Activated CD4-positive, alpha-beta T cell treated with anti-CD3 and anti-CD28 coated beads for 36 hours (primary cell): ENCODE measurements around the gene FOXJ1. TPM values are rescaled to one million over a fixed set of nuclear protein-coding genes. Genes with fewer than 3 reads are reported as not detected.

Source experiments
- ATAC-seq: fragments of 200-7000 bp; cut with Tn5 transposase; one replicate; pipeline ENCODE4 v1.10.0; 2021; ENCODE audit warnings: mild to moderate bottlenecking, moderate library complexity
- CTCF ChIA-PET: fragments of 350-600 bp; sonication (Branson Sonifier 250); formaldehyde crosslinking; loops from one replicate; lab custom pipeline; 2021; ENCODE audit warnings: antibody characterized with exemption; lab: Charles Lee
- POLR2A ChIA-PET: fragments of 350-600 bp; sonication (Branson Sonifier 250); formaldehyde crosslinking; loops from one replicate; lab custom pipeline; 2021; ENCODE audit warnings: antibody characterized with exemption, inconsistent platforms; lab: Charles Lee
- DNase-seq: peaks from one replicate; pipeline ENCODE4 v3.0.0-alpha.2; 2020
- H3K27ac Mint-ChIP-seq: one replicate; pipeline ENCODE4 v1.8.0; 2021; ENCODE audit warnings: mixed read lengths
- H3K27me3 Mint-ChIP-seq: one replicate; pipeline ENCODE4 v1.8.0; 2021; ENCODE audit warnings: mixed read lengths
- H3K36me3 Mint-ChIP-seq: one replicate; pipeline ENCODE4 v1.8.0; 2021; ENCODE audit warnings: low read depth, mixed read lengths
- H3K4me1 Mint-ChIP-seq: one replicate; pipeline ENCODE4 v1.8.0; 2021; ENCODE audit warnings: mixed read lengths
- H3K4me3 Mint-ChIP-seq: one replicate; pipeline ENCODE4 v1.8.0; 2021; ENCODE audit warnings: mild to moderate bottlenecking, moderate library complexity, mixed read lengths
- H3K9me3 Mint-ChIP-seq: one replicate; pipeline ENCODE4 v1.8.0; 2021; ENCODE audit warnings: low read depth, mixed read lengths
- intact Hi-C, 2 experiments: fragments of 100-400 bp; cut with DNase I in 1 of 2; cut with micrococcal nuclease in 1 of 2; formaldehyde crosslinking; loops; one replicate each; pipeline versions ENCODE4 v1.14.2 to v1.15.1; 2022 to 2024; cut with DNase I, micrococcal nuclease
- microRNA-seq: library from miRNA; unstranded; fragments of <30 nt; microRNA quantifications from one replicate; pipeline ENCODE4 v1.2.0, GENCODE V29; 2021; ENCODE audit warnings: borderline replicate concordance
- total RNA-seq, 2 experiments: library from RNA; stranded (reverse); gene quantifications; one replicate each; pipeline ENCODE4 v1.2.3, GENCODE V29; 2021

Gene FOXJ1
- total RNA-seq, 2 experiments from 2014 or later = 0.47 to 0.53 TPM

- ChIA-PET POLR2A (no interaction called here), CTCF (no interaction called here)
- Mint-ChIP-seq H3K27me3 (no peaks in the 10 kb centered on the region), H3K9me3 (no peaks in the 10 kb centered on the region), H3K27ac (no peak overlapping the region), H3K4me1 (no peaks in the 10 kb centered on the region), H3K4me3 (no peak overlapping the region), H3K36me3 (peaks cover 22% of the 10 kb centered on the region)
- ATAC-seq (no peak), DNase-seq (no peak)
- intact Hi-C loops = no loop called here
Observed at GRCh38 chr17:76090517-76091129, 50.4 kb downstream of the FOXJ1 start.

GRCh38 chr17:76089680-76090516 lies 51.1 kb downstream of the FOXJ1 start:
- POLR2A ChIA-PET = interaction anchor here (0.7 kb wide), 1 partner anchor 43 kb away, joined by 4 read pairs; no protein-coding TSS in a partner anchor
- intact Hi-C loops = no loop called here
- peaks cover 21% of the 10 kb centered on the region for H3K36me3 Mint-ChIP-seq
- no peak overlapping the region for H3K27ac Mint-ChIP-seq
- DNase-seq (no peak), ATAC-seq (no peak)
- H3K27me3 Mint-ChIP-seq = no peaks in the 10 kb centered on the region
- no peaks in the 10 kb centered on the region for H3K4me1 Mint-ChIP-seq
- CTCF ChIA-PET = interaction anchor here (1.1 to 1.2 kb wide), 2 partner anchors 15 to 76 kb away, joined by 3 read pairs; no protein-coding TSS in a partner anchor
- no peak overlapping the region for H3K4me3 Mint-ChIP-seq
- H3K9me3 Mint-ChIP-seq = no peaks in the 10 kb centered on the region

- intact Hi-C loops = no loop called here
- ATAC-seq = no peak
- CTCF ChIA-PET = interaction anchor here (1.1 to 1.2 kb wide), 2 partner anchors 16 to 75 kb away, joined by 3 read pairs; no protein-coding TSS in a partner anchor
- Mint-ChIP-seq H3K27ac (no peak overlapping the region), H3K9me3 (no peaks in the 10 kb centered on the region), H3K27me3 (no peaks in the 10 kb centered on the region), H3K4me3 (no peak overlapping the region), H3K36me3 (peaks cover 17% of the 10 kb centered on the region), H3K4me1 (no peaks in the 10 kb centered on the region)
- DNase-seq = no peak
- POLR2A ChIA-PET = interaction anchor here (0.5 to 0.7 kb wide), 2 partner anchors 42 to 267 kb away, joined by 4 read pairs; no protein-coding TSS in a partner anchor
Observed at GRCh38 chr17:76088868-76089576, 52.0 kb downstream of the FOXJ1 start.

DNA sequence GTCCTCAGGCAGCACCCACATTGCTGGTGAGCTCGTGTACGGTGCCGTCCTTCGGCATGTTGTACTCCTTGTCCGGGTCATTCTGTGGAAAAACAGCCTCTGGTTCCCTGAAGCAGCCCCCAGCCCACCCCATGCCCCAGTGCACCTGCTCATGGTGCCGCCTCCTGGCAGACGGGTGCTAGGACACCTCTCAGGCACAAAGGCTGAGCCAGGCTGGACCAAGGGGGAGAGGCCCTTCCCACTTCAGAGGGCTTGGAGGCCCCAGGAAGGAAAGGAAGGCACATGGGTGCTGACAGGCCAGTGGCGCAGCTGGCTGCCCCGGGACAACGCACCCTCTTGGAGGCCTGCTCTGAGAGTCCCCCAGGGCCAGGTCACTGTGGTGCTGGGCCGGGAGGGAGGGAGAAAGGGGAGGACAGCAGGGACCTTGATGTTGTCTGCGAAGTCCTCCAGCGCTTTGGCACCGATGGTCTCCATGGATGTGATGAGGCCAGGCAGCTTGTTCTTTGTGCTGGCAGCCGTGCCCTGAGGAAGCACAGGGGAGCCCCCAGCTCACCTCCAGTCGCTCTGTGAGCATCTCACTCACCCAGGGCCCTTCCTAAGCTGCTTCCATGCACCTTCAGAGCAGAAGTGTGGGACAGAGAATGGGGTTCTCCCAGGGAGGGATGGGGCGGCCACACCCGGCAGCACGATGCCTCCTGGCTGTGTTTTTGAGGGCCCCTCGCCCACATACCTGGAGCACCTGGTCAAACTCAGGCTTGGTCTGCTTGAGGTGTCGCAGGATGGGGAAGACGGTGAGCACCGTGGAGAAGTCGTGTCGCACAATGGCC lies 52.8 kb downstream of the FOXJ1 start:
- Mint-ChIP-seq H3K27me3 (no peaks in the 10 kb centered on the region), H3K4me1 (no peaks in the 10 kb centered on the region), H3K4me3 (no peak overlapping the region), H3K27ac (no peak overlapping the region), H3K36me3 (peaks cover 14% of the 10 kb centered on the region), H3K9me3 (no peaks in the 10 kb centered on the region)
- DNase-seq (no peak), ATAC-seq (no peak)
- ChIA-PET CTCF (interaction anchor here (1.2 kb wide), 1 partner anchor 74 kb away, joined by 3 read pairs; no protein-coding TSS in a partner anchor), POLR2A (interaction anchor here (0.5 kb wide), 1 partner anchor 268 kb away, joined by 4 read pairs; no protein-coding TSS in a partner anchor)
- intact Hi-C loops = no loop called here

DNA sequence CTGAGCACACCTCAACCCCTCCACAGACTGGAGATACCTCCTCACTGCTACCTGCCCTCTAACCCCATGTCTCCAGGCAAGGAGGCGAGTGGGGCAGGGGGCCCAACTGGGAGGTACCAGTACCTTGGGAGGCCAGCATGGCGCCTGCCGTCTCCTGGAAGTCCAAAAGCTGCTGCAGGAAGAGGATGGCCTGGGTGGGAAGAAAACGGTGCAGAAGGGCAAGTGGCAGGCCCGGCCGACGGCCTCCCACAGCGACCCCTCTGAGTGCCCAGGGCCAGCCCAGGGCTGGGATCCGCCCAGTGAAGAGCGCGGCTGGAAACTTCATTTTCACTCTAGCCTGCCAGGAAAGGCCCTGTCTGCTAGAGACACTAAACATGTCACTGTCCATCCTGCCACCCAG lies 53.5 kb downstream of the FOXJ1 start:
- no peaks in the 10 kb centered on the region for H3K4me1 Mint-ChIP-seq
- H3K4me3 Mint-ChIP-seq = no peak overlapping the region
- ChIA-PET POLR2A (no interaction called here), CTCF (no interaction called here)
- H3K36me3 Mint-ChIP-seq = peaks cover 14% of the 10 kb centered on the region
- H3K27ac Mint-ChIP-seq = no peak overlapping the region
- DNase-seq = no peak
- ATAC-seq = no peak
- no peaks in the 10 kb centered on the region for H3K9me3 Mint-ChIP-seq
- intact Hi-C loops = no loop called here
- H3K27me3 Mint-ChIP-seq = no peaks in the 10 kb centered on the region

GRCh38 chr17:76086384-76086783 lies 54.7 kb downstream of the FOXJ1 start:
- no peak for ATAC-seq
- H3K4me3 Mint-ChIP-seq = no peak overlapping the region
- no peaks in the 10 kb centered on the region for H3K9me3 Mint-ChIP-seq
- peaks cover 7% of the 10 kb centered on the region for H3K36me3 Mint-ChIP-seq
- POLR2A ChIA-PET = interaction anchor here (0.6 kb wide), 1 partner anchor 9 kb away, joined by 7 read pairs; no protein-coding TSS in a partner anchor
- H3K4me1 Mint-ChIP-seq = no peaks in the 10 kb centered on the region
- DNase-seq = no peak
- intact Hi-C loops = no loop called here
- H3K27me3 Mint-ChIP-seq = no peaks in the 10 kb centered on the region
- H3K27ac Mint-ChIP-seq = no peak overlapping the region
- CTCF ChIA-PET = interaction anchor here (0.6 to 0.7 kb wide), 5 partner anchors 8 to 781 kb away, joined by 3 to 5 read pairs (median 3); no protein-coding TSS in a partner anchor

Small RNA genes within 50 kb of the gene (microRNA-seq; reads per million reads assigned to microRNA genes)
- 1.8 reads per million for gene MIR6868

Other genes starting within 250 kb of the FOXJ1 start
- 10 to 100 TPM; 28.9 to 31.9 TPM for gene TRIM65, start 244.3 kb downstream of the FOXJ1 start, total RNA-seq
- 100 to 1,000 TPM in 1 of 2 experiments, 10 to 100 TPM in 1; 98.0 to 115 TPM for gene MRPL38, start 236.4 kb downstream of the FOXJ1 start, total RNA-seq
- 10 to 100 TPM; 16.2 to 18.0 TPM for gene FBF1, start 200.2 kb downstream of the FOXJ1 start, total RNA-seq
- 10 to 100 TPM; 27.7 to 33.1 TPM for gene ACOX1, start 162.1 kb downstream of the FOXJ1 start, total RNA-seq
- 10 to 100 TPM in 1 of 2 experiments, 1 to 10 TPM in 1; 9.8 to 13.6 TPM for gene TEN1, start 162.0 kb downstream of the FOXJ1 start, total RNA-seq
- gene CDK3, start 140.4 kb downstream of the FOXJ1 start, total RNA-seq = 1 to 10 TPM; 5.6 to 6.0 TPM
- gene EVPL, start 113.9 kb downstream of the FOXJ1 start, total RNA-seq = under 1 TPM; 0.04 to 0.16 TPM
- 100 to 1,000 TPM; 151 to 174 TPM for gene SRP68, start 68.7 kb downstream of the FOXJ1 start, total RNA-seq
- 1 to 10 TPM; 5.9 to 6.4 TPM for gene GALR2, start 66.5 kb downstream of the FOXJ1 start, total RNA-seq
- gene ZACN, start 62.1 kb downstream of the FOXJ1 start, total RNA-seq = 1 to 10 TPM; 4.8 to 5.4 TPM
- gene EXOC7, start 37.5 kb downstream of the FOXJ1 start, total RNA-seq = 10 to 100 TPM; 73.0 to 77.0 TPM
- 10 to 100 TPM; 24.0 to 39.4 TPM for gene RNF157, start 99.2 kb upstream of the FOXJ1 start, total RNA-seq
- gene UBALD2, start 124.1 kb upstream of the FOXJ1 start, total RNA-seq = 100 to 1,000 TPM; 299 to 639 TPM
- 1 to 10 TPM in 1 of 2 experiments, under 1 TPM in 1; 0.63 to 1.2 TPM for gene QRICH2, start 167.0 kb upstream of the FOXJ1 start, total RNA-seq
- gene PRPSAP1, start 212.7 kb upstream of the FOXJ1 start, total RNA-seq = 10 to 100 TPM; 26.7 to 34.9 TPM
- 10 to 100 TPM in 1 of 2 experiments, 1 to 10 TPM in 1; 7.4 to 11.7 TPM for gene SPHK1, start 243.4 kb upstream of the FOXJ1 start, total RNA-seq